PFSK-1 (cell line): ENCODE data around the gene MAML2.

Experiments used
- FOXP2 ChIP-seq: optimal IDR thresholded peaks from 2 replicates; pipeline ENCODE3; 2011; ENCODE audit warnings: borderline replicate concordance, control low read depth, inconsistent platforms; ENCODE audit not compliant: insufficient read depth; ENCODE audit errors: extremely low read length, extremely low read depth
- POLR2AphosphoS5 ChIP-seq: IDR thresholded peaks from 2 replicates; pipeline ENCODE4 v1.6.1; 2012; ENCODE audit warnings: low read depth, mild to moderate bottlenecking, control low read depth, low read length, moderate library complexity
- REST ChIP-seq, 2 experiments: IDR thresholded peaks; 2 replicates each; pipeline versions ENCODE4 v1.6.1 to v1.8.0; 2011 to 2012; ENCODE audit warnings: low read depth in 2 of 2, low read length in 2 of 2, control low read depth in 1 of 2, inconsistent platforms in 1 of 2, mild to moderate bottlenecking in 1 of 2, moderate library complexity in 1 of 2; ENCODE audit not compliant: insufficient read depth in 1 of 2
- SIN3A ChIP-seq: IDR thresholded peaks from 2 replicates; pipeline ENCODE4 v1.6.1; 2012; ENCODE audit warnings: mild to moderate bottlenecking, low read length, moderate library complexity, borderline replicate concordance; ENCODE audit not compliant: insufficient read depth
- TAF1 ChIP-seq: IDR thresholded peaks from 2 replicates; pipeline ENCODE4 v1.6.1; 2012; ENCODE audit warnings: low read length, control low read depth, borderline replicate concordance; ENCODE audit not compliant: insufficient read depth

The MAML2 gene

GRCh38 chr11:96254087-96254486, 88.9 kb downstream of the MAML2 start:
- 0 out of 4 replicates have a peak, but pooled peaks of 1 of the 2 experiments have one; percentile 46 for TF ChIP-seq REST (IDR thresholded peaks at IDR 0.05; ENCODE audit: insufficient read depth in 1 of 2, low read depth in 2 of 2, low read length in 2 of 2)
- 0 out of 2 replicates have a peak, but pooled peaks have one; percentile 22 for TF ChIP-seq POLR2AphosphoS5
- TF ChIP-seq TAF1: no peak
- 0 out of 2 replicates have a peak, but pooled peaks have one; percentile 50 for TF ChIP-seq SIN3A
- no peak for TF ChIP-seq FOXP2

GRCh38 chr11:96246718-96247552, 96.1 kb downstream of the MAML2 start:
- no peak for TF ChIP-seq REST (IDR thresholded peaks at IDR 0.05; ENCODE audit: insufficient read depth in 1 of 2, low read depth in 2 of 2, low read length in 2 of 2)
- TF ChIP-seq SIN3A: no peak
- no peak for TF ChIP-seq TAF1
- TF ChIP-seq FOXP2: no peak
- no peak for TF ChIP-seq POLR2AphosphoS5

GRCh38 chr11:96242971-96243647, 99.9 kb downstream of the MAML2 start:
- TF ChIP-seq FOXP2: peak; percentile 80
- TF ChIP-seq SIN3A: peak; percentile 68; the same call in 1 of the 2 replicates
- TF ChIP-seq POLR2AphosphoS5: no peak

- TF ChIP-seq SIN3A (no peak), REST (IDR thresholded peaks at IDR 0.05; ENCODE audit: insufficient read depth in 1 of 2, low read depth in 2 of 2, low read length in 2 of 2) (no peak), FOXP2 (no peak)
Observed at GRCh38 chr11:96242191-96242847, 100.7 kb downstream of the MAML2 start.

GRCh38 chr11:96241331-96241841, 101.6 kb downstream of the MAML2 start:
- no peak for TF ChIP-seq FOXP2
